Esophagus squamous epithelium (tissue), 5 donors: ENCODE results near the gene NXF1. TPM values are rescaled to one million over a fixed set of nuclear protein-coding genes. Genes with fewer than 3 reads are reported as not detected.

Experiments
- DNase-seq: peaks from one replicate; lab custom pipeline; 2025; lab: John Stamatoyannopoulos, UW
- H3K27ac ChIP-seq, 4 donors: fragments of 200-600 bp; sonication (generic); one replicate each; pipeline ENCODE4 v1.5.1; 2016 to 2019; ENCODE audit warnings: mild to moderate bottlenecking in 1 of 4
- H3K27me3 ChIP-seq, 4 donors: fragments of 200-600 bp; sonication (generic); 1 replicate in 3 of 4; 2 replicates in 1 of 4; pipeline versions ENCODE4 v1.5.1 to v1.6.0; 2017 to 2021; ENCODE audit warnings: antibody characterized with exemption in 1 of 4
- H3K36me3 ChIP-seq, 3 donors: fragments of 200-600 bp; sonication (generic); one replicate each; pipeline ENCODE4 v1.5.1; 2016 to 2019
- H3K4me1 ChIP-seq, 3 donors: fragments of 200-600 bp; sonication (generic); one replicate each; pipeline ENCODE4 v1.5.1; 2017 to 2019
- H3K4me3 ChIP-seq, 4 donors: fragments of 200-600 bp; sonication (generic); 1 replicate in 3 of 4; 2 replicates in 1 of 4; pipeline ENCODE4 v1.5.1; 2016 to 2019; ENCODE audit warnings: mild to moderate bottlenecking in 2 of 4, moderate library complexity in 1 of 4
- H3K9me3 ChIP-seq, 3 donors: fragments of 200-600 bp; sonication (generic); one replicate each; pipeline ENCODE4 v1.5.1; 2016 to 2019
- CTCF ChIP-seq, 6 experiments: fragments of 450-650 bp in 4 of 6; fragments of 200-600 bp in 2 of 6; sonication (generic) in 2 of 6; IDR thresholded peaks; one replicate each; pipeline ENCODE4 v1.5.1; 2016 to 2019; ENCODE audit warnings: antibody characterized with exemption in 6 of 6, mild to moderate bottlenecking in 4 of 6, moderate library complexity in 4 of 6
- POLR2A ChIP-seq, 4 donors: fragments of 450-650 bp; IDR thresholded peaks; one replicate each; pipeline ENCODE4 v1.6.1; 2017; ENCODE audit warnings: antibody characterized with exemption in 4 of 4, mild to moderate bottlenecking in 4 of 4, moderate library complexity in 3 of 4
- WGBS, 2 donors: methylation state at CpG; one replicate each; pipeline ENCODE4 v1.1.5; 2018; 5-methylcytosine and 5-hydroxymethylcytosine counted together
- intact Hi-C: fragments of 100-400 bp; cut with DNase I; formaldehyde crosslinking; loops from one replicate; pipeline ENCODE4 v1.15.0; 2022
- total RNA-seq, 4 donors: library from RNA; depleted of rRNA; stranded (reverse); fragments of >200 nt; gene quantifications; one replicate each; pipeline ENCODE4 v1.1.0, GENCODE V29; 2016
- donor health status: DM: yes; HTN: yes; CAD: no.

NXF1 gene
- total RNA-seq, 4 donors from 2014 or later: 38.1 to 62.4 (median 44.4) TPM

- DNase-seq: peak; percentile 24
- Histone ChIP-seq H3K9me3 (no peaks in the 10 kb centered on the region), H3K4me3 (peak within 1 kb of the TSS; percentile 81 to 90 (median 86)), H3K27ac (peak within 1 kb of the TSS; percentile 86 to 93 (median 88)), H3K36me3 (peaks cover 31 to 66% (median 39%) of the 10 kb centered on the region in 3 donors), H3K27me3 (no peaks in the 10 kb centered on the region), H3K4me1 (peaks cover 27 to 54% (median 31%) of the 10 kb centered on the region in 3 donors)
- 0% methylated on average over 1 to 3 of the region's 58 CpGs for WGBS, 2 donors
- intact Hi-C loops: loop anchor here (5.0 kb wide), 1 partner anchor 71 kb away; no protein-coding TSS in a partner anchor
- TF ChIP-seq POLR2A (IDR thresholded peaks at IDR 0.05): peak in 3 of 4 donors; percentile 42 to 84 (median 77)
- peak in 4 of 6 experiments; percentile 20 to 43 (median 36) for TF ChIP-seq CTCF (IDR thresholded peaks at IDR 0.05)
These were observed 13.6 kb downstream of the NXF1 start, which contains the start of gene TMEM223 for GRCh38 chr11:62791501-62792201. Gene TMEM223 (minus strand): TSS chr11:62792006. CDS start chr11:62791994, 12 bp downstream.

GRCh38 chr11:62789576-62789975, 15.7 kb downstream of the NXF1 start:
- Histone ChIP-seq H3K27me3 (no peaks in the 10 kb centered on the region), H3K9me3 (no peaks in the 10 kb centered on the region), H3K4me3 (no peak overlapping the region), H3K4me1 (peaks cover 35 to 66% (median 40%) of the 10 kb centered on the region in 3 donors), H3K27ac (peak overlapping the region in 1 of 4 donors; percentile 93), H3K36me3 (peaks cover 11 to 51% (median 18%) of the 10 kb centered on the region in 3 donors)
- TF ChIP-seq CTCF (IDR thresholded peaks at IDR 0.05): no peak
- TF ChIP-seq POLR2A (IDR thresholded peaks at IDR 0.05): no peak
- WGBS, 2 donors: 50 to 59% methylated on average over 1 to 3 of the region's 3 CpGs
- intact Hi-C loops: loop anchor here (5.0 kb wide), 1 partner anchor 93 kb away; the partner anchor contains the start of gene SLC3A2
- DNase-seq: no peak

GRCh38 chr11:62788991-62789390, 16.2 kb downstream of the NXF1 start:
- Histone ChIP-seq H3K27ac (peak overlapping the region in 2 of 4 donors; percentile 94 to 100), H3K9me3 (no peaks in the 10 kb centered on the region), H3K4me3 (no peak overlapping the region), H3K4me1 (peaks cover 35 to 66% (median 40%) of the 10 kb centered on the region in 3 donors), H3K27me3 (no peaks in the 10 kb centered on the region), H3K36me3 (peaks cover 7 to 50% (median 13%) of the 10 kb centered on the region in 3 donors)
- DNase-seq: no peak
- no peak for TF ChIP-seq POLR2A (IDR thresholded peaks at IDR 0.05)
- no peak for TF ChIP-seq CTCF (IDR thresholded peaks at IDR 0.05)
- WGBS, 2 donors: 43 to 79% methylated on average over 4 to 5 of the region's 5 CpGs
- intact Hi-C loops: loop anchor here (5.0 kb wide), 1 partner anchor 93 kb away; the partner anchor contains the start of gene SLC3A2

GRCh38 chr11:62787005-62787759, 18.1 kb downstream of the NXF1 start, which contains the start of gene TMEM179B:
Gene TMEM179B (plus strand): TSS chr11:62787402. CDS start chr11:62787432, 30 bp downstream.
- TF ChIP-seq POLR2A (IDR thresholded peaks at IDR 0.05): peak; percentile 52 to 98 (median 94)
- TF ChIP-seq CTCF (IDR thresholded peaks at IDR 0.05): peak in 5 of 6 experiments; percentile 22 to 63 (median 38)
- intact Hi-C loops: loop anchor here (5.0 kb wide), 1 partner anchor 95 kb away; the partner anchor contains the start of gene SLC3A2
- H3K27me3 ChIP-seq: no peaks in the 10 kb centered on the region
- H3K9me3 ChIP-seq: no peaks in the 10 kb centered on the region
- peaks cover 29 to 55% (median 35%) of the 10 kb centered on the region in 3 donors for H3K4me1 ChIP-seq
- WGBS, 2 donors: 0% methylated on average over 2 to 17 of the region's 88 CpGs
- H3K36me3 ChIP-seq: peaks cover 0 to 48% (median 0%) of the 10 kb centered on the region in 3 donors
- peak within 1 kb of the TSS; percentile 65 to 100 (median 90) for H3K4me3 ChIP-seq
- peak; percentile 99 for DNase-seq
- peak within 1 kb of the TSS; percentile 94 to 100 (median 96) for H3K27ac ChIP-seq
